ENCODE measurements around the gene CD83.

DNA sequence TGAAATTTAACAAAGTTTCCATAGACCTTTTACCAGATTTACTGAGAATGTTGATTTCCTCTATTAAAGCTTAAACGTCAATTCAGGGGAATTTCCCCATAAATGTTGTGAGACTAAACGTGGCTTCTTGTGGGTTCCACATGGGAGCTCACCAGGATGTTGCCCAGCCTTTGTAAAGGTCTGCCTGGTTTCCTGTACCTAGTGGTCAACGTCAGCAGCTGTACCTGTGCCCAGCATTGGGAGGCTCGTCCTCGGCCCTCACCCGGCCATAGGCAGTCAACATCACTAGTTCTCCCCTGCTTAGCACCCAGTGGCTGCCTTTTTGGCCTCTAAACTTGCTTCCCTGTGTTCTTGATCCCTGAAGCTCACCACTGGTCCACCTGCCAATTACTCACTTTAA, 22.1 kb upstream of the CD83 start:
- TF ChIP-seq, protein P1, sequence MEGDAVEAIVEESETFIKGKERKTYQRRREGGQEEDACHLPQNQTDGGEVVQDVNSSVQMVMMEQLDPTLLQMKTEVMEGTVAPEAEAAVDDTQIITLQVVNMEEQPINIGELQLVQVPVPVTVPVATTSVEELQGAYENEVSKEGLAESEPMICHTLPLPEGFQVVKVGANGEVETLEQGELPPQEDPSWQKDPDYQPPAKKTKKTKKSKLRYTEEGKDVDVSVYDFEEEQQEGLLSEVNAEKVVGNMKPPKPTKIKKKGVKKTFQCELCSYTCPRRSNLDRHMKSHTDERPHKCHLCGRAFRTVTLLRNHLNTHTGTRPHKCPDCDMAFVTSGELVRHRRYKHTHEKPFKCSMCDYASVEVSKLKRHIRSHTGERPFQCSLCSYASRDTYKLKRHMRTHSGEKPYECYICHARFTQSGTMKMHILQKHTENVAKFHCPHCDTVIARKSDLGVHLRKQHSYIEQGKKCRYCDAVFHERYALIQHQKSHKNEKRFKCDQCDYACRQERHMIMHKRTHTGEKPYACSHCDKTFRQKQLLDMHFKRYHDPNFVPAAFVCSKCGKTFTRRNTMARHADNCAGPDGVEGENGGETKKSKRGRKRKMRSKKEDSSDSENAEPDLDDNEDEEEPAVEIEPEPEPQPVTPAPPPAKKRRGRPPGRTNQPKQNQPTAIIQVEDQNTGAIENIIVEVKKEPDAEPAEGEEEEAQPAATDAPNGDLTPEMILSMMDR (IDR thresholded peaks at IDR 0.05) = no peak
- no peak for TF ChIP-seq POLR2A (IDR thresholded peaks at IDR 0.05)

Measured in uterus (tissue), 2 donors.